H1 (cell line): ENCODE data around the gene PALS2. TPM values are rescaled to one million over a fixed set of nuclear protein-coding genes. Genes with fewer than 3 reads are reported as not detected.

Source experiments
- CTCF ChIA-PET: fragments of 300-600 bp; sonication (Branson Sonifier 250); formaldehyde crosslinking; loops from one replicate; lab custom pipeline; 2021; ENCODE audit not compliant: partially characterized antibody; lab: Charles Lee
- POLR2A ChIA-PET: fragments of 300-600 bp; sonication (Branson Sonifier 250); formaldehyde crosslinking; loops from one replicate; lab custom pipeline; 2021; ENCODE audit warnings: inconsistent platforms; ENCODE audit not compliant: partially characterized antibody; lab: Charles Lee
- DNase-seq, 2 experiments: peaks; one replicate each; pipeline versions ENCODE4 v3.0.0 to v3.0.0-alpha.2; 2010 to 2022; ENCODE audit warnings: low spot score in 2 of 2, low read depth in 1 of 2, mixed read lengths in 1 of 2
- FAIRE-seq: peaks from 2 replicates; lab custom pipeline; 2011; peaks lifted over from hg19 to GRCh38; lab: Jason Lieb, UNC
- H2AFZ ChIP-seq: 2 replicates; pipeline ENCODE4 v1.8.1; 2012; ENCODE audit warnings: low read length, inconsistent platforms
- H2AK5ac ChIP-seq: 2 replicates; pipeline ENCODE4 v1.6.1; 2013; ENCODE audit warnings: low read depth, low read length
- H2BK120ac ChIP-seq: replicated peaks from 2 replicates; pipeline ENCODE3; 2013; ENCODE audit warnings: low read depth, low read length, inconsistent platforms
- H2BK12ac ChIP-seq: 2 replicates; pipeline ENCODE4 v1.6.1; 2013; ENCODE audit warnings: low read depth, low read length
- H2BK15ac ChIP-seq: 2 replicates; pipeline ENCODE4 v1.6.1; 2013; ENCODE audit warnings: low read length
- H2BK20ac ChIP-seq: 2 replicates; pipeline ENCODE4 v1.6.1; 2013; ENCODE audit warnings: low read length
- H2BK5ac ChIP-seq: 2 replicates; pipeline ENCODE4 v1.6.1; 2013; ENCODE audit warnings: low read depth, low read length
- H3K14ac ChIP-seq: 2 replicates; pipeline ENCODE4 v1.6.1; 2013; ENCODE audit warnings: inconsistent platforms; ENCODE audit not compliant: insufficient read length
- H3K18ac ChIP-seq: 2 replicates; pipeline ENCODE4 v1.6.1; 2013; ENCODE audit warnings: low read length; ENCODE audit errors: extremely low read depth
- H3K23ac ChIP-seq: 2 replicates; pipeline ENCODE4 v1.6.1; 2013; ENCODE audit warnings: inconsistent platforms; ENCODE audit not compliant: insufficient read length
- H3K23me2 ChIP-seq: 2 replicates; pipeline ENCODE4 v1.6.1; 2013; ENCODE audit warnings: low read depth, low read length
- H3K27ac ChIP-seq: 2 replicates; pipeline ENCODE4 v1.6.1; 2011; ENCODE audit warnings: low read depth, low read length, inconsistent platforms
- H3K27me3 ChIP-seq, 4 experiments: replicated peaks in 1 of 4; 1 replicate in 1 of 4; 2 replicates in 3 of 4; pipeline versions ENCODE4 v1.6.1 to v1.8.1; 2011 to 2013; ENCODE audit warnings: low read length in 3 of 4, mild to moderate bottlenecking in 3 of 4, inconsistent platforms in 2 of 4, mixed read lengths in 2 of 4, moderate library complexity in 1 of 4; ENCODE audit not compliant: control insufficient read depth in 3 of 4, insufficient read depth in 3 of 4; ENCODE audit errors: extremely low read depth in 1 of 4
- H3K36me3 ChIP-seq, 4 experiments: 2 replicates each; pipeline versions ENCODE4 v1.6.1 to v1.8.1; 2011 to 2013; ENCODE audit warnings: mild to moderate bottlenecking in 4 of 4, low read length in 3 of 4, moderate library complexity in 2 of 4, control low read depth in 1 of 4, inconsistent platforms in 1 of 4; ENCODE audit not compliant: insufficient read depth in 4 of 4, control insufficient read depth in 2 of 4
- H3K4ac ChIP-seq: replicated peaks from 2 replicates; pipeline ENCODE3; 2013; ENCODE audit warnings: low read length, low read depth, mixed read lengths, inconsistent platforms; ENCODE audit not compliant: insufficient read length
- H3K4me1 ChIP-seq, 4 experiments: replicated peaks in 1 of 4; 1 replicate in 1 of 4; 2 replicates in 3 of 4; pipeline versions ENCODE4 v1.6.1 to v1.8.1; 2011 to 2013; ENCODE audit warnings: low read length in 3 of 4, inconsistent platforms in 2 of 4, mixed read lengths in 1 of 4; ENCODE audit not compliant: insufficient read depth in 4 of 4, control insufficient read depth in 3 of 4
- H3K4me2 ChIP-seq, 2 experiments: 2 replicates each; pipeline versions ENCODE4 v1.6.1 to v1.8.1; 2011 to 2013; ENCODE audit warnings: low read depth in 2 of 2, low read length in 2 of 2, control low read depth in 1 of 2, inconsistent platforms in 1 of 2, mild to moderate bottlenecking in 1 of 2; ENCODE audit not compliant: insufficient read depth in 1 of 2
- H3K4me3 ChIP-seq, 4 experiments: fragments of 200-600, 300-600 bp in 1 of 4; sonication (generic), shearing (Covaris generic), sonication (Bioruptor Twin) in 1 of 4; 2 replicates each; pipeline versions ENCODE4 v1.5.1 to v1.8.1; 2011 to 2016; ENCODE audit warnings: low read length in 4 of 4, low read depth in 3 of 4, control low read depth in 2 of 4, inconsistent platforms in 2 of 4, mild to moderate bottlenecking in 2 of 4, mixed read lengths in 1 of 4, moderate library complexity in 1 of 4; ENCODE audit not compliant: insufficient read depth in 2 of 4; ENCODE audit errors: extremely low read depth in 1 of 4
- H3K56ac ChIP-seq: replicated peaks from 2 replicates; pipeline ENCODE3; 2013; ENCODE audit warnings: low read depth, mild to moderate bottlenecking, mixed read lengths, low read length, inconsistent platforms; ENCODE audit not compliant: insufficient read length
- H3K79me1 ChIP-seq: 2 replicates; pipeline ENCODE4 v1.6.1; 2013; ENCODE audit warnings: low read depth, low read length, control low read depth
- H3K79me2 ChIP-seq, 2 experiments: 2 replicates each; pipeline versions ENCODE4 v1.6.1 to v1.8.1; 2012 to 2013; ENCODE audit warnings: low read length in 2 of 2, mild to moderate bottlenecking in 2 of 2, inconsistent platforms in 1 of 2; ENCODE audit not compliant: insufficient read depth in 2 of 2, control insufficient read depth in 1 of 2
- H3K9ac ChIP-seq, 4 experiments: replicated peaks in 1 of 4; 1 replicate in 1 of 4; 2 replicates in 3 of 4; pipeline versions ENCODE4 v1.6.1 to v1.8.1; 2011 to 2013; ENCODE audit warnings: low read depth in 3 of 4, low read length in 3 of 4, control low read depth in 2 of 4, mild to moderate bottlenecking in 2 of 4, moderate library complexity in 2 of 4, inconsistent platforms in 1 of 4; ENCODE audit errors: extremely low read depth in 1 of 4
- H3K9me3 ChIP-seq, 2 experiments: 2 replicates each; pipeline versions ENCODE4 v1.6.1 to v1.8.1; 2012 to 2013; ENCODE audit warnings: mild to moderate bottlenecking in 2 of 2, moderate library complexity in 2 of 2, control low read depth in 1 of 2, inconsistent platforms in 1 of 2, low read depth in 1 of 2, low read length in 1 of 2, mixed read lengths in 1 of 2; ENCODE audit not compliant: insufficient read depth in 2 of 2
- H4K20me1 ChIP-seq, 2 experiments: replicated peaks in 1 of 2; 2 replicates each; pipeline versions ENCODE3 to v1.8.1; 2011 to 2013; ENCODE audit warnings: inconsistent platforms in 2 of 2, low read length in 2 of 2, mild to moderate bottlenecking in 1 of 2; ENCODE audit not compliant: insufficient read depth in 2 of 2, control insufficient read depth in 1 of 2
- H4K5ac ChIP-seq: 2 replicates; pipeline ENCODE4 v1.6.1; 2013; ENCODE audit warnings: low read length, low read depth, mixed read lengths, inconsistent platforms; ENCODE audit not compliant: insufficient read length
- H4K8ac ChIP-seq: 2 replicates; pipeline ENCODE4 v1.8.0; 2013; ENCODE audit warnings: mild to moderate bottlenecking, moderate library complexity, low read length, inconsistent platforms; ENCODE audit not compliant: insufficient read depth; ENCODE audit errors: extremely low read depth
- H4K91ac ChIP-seq: replicated peaks from 2 replicates; pipeline ENCODE3; 2013; ENCODE audit warnings: low read length, mixed read lengths, inconsistent platforms; ENCODE audit not compliant: insufficient read length
- CEBPB ChIP-seq: IDR thresholded peaks from 2 replicates; pipeline ENCODE4 v1.6.1; 2012; ENCODE audit warnings: low read depth, low read length
- CHD1 ChIP-seq: IDR thresholded peaks from 2 replicates; pipeline ENCODE4 v1.6.1; 2012; ENCODE audit warnings: low read depth, low read length, improper control_type of control experiment
- GABPA ChIP-seq: IDR thresholded peaks from 2 replicates; pipeline ENCODE4 v1.6.1; 2011; ENCODE audit warnings: mild to moderate bottlenecking, low read length, moderate library complexity, borderline replicate concordance; ENCODE audit not compliant: insufficient read depth
- MAFK ChIP-seq: IDR thresholded peaks from 2 replicates; pipeline ENCODE4 v1.6.1; 2012; ENCODE audit warnings: low read depth, mild to moderate bottlenecking, improper control_type of control experiment, low read length
- NANOG ChIP-seq: IDR thresholded peaks from 2 replicates; pipeline ENCODE4 v1.6.1; 2011; ENCODE audit warnings: low read length, low read depth, mild to moderate bottlenecking, inconsistent platforms; ENCODE audit not compliant: insufficient read depth, poor library complexity, severe bottlenecking
- POLR2AphosphoS5 ChIP-seq: IDR thresholded peaks from 2 replicates; pipeline ENCODE4 v1.6.1; 2011; ENCODE audit warnings: low read depth, low read length
- RAD21 ChIP-seq, 2 experiments: IDR thresholded peaks in 1 of 2; conservative IDR thresholded peaks in 1 of 2; 2 replicates each; pipeline ENCODE4 v1.6.1; 2011; ENCODE audit warnings: low read depth in 2 of 2, low read length in 2 of 2, improper control_type of control experiment in 1 of 2, inconsistent platforms in 1 of 2, mild to moderate bottlenecking in 1 of 2, moderate library complexity in 1 of 2
- SUZ12 ChIP-seq: fragments of 200-600 bp; sonication (generic); IDR thresholded peaks from 2 replicates; pipeline ENCODE4 v1.6.1; 2012; ENCODE audit warnings: mild to moderate bottlenecking, inconsistent platforms, low read length, moderate library complexity, mixed read lengths
- WGBS, 2 experiments: shearing (Covaris generic) in 1 of 2; methylation state at CpG; one replicate each; pipeline versions ENCODE4 v1.1.6 to v1.1.7; 2013 to 2015; ENCODE audit warnings: low lambda C conversion rate in 2 of 2, mixed read lengths in 2 of 2, inconsistent platforms in 1 of 2, low coverage in 1 of 2, missing lambda C conversion rate in 1 of 2; ENCODE audit not compliant: insufficient replicate concordance in 2 of 2, insufficient coverage in 1 of 2, insufficient read length in 1 of 2; ENCODE audit errors: extremely low coverage in 1 of 2, missing lambda C conversion rate in 1 of 2; 5-methylcytosine and 5-hydroxymethylcytosine counted together
- polyA plus RNA-seq, 7 experiments: library from polyadenylated mRNA; depleted of rRNA in 3 of 7; stranded (reverse) in 5 of 7; unstranded in 2 of 7; fragments of >200 nt in 5 of 7; fragments of 200-250 nt in 2 of 7; gene quantifications; 1 replicate in 5 of 7; 2 replicates in 1 of 7; 4 replicates in 1 of 7; pipeline versions ENCODE4 v1.2.1 to v1.2.3, GENCODE V29; 2011 to 2013; ENCODE audit warnings: missing spikeins in 2 of 7, mixed read lengths in 2 of 7
- total RNA-seq: library from RNA; stranded (reverse); fragmentation: NEBNext Ultra II Directional; extraction: Animal tissue kit (Norgen Biotek cat#: 25700); gene quantifications from 2 replicates; pipeline ENCODE4 v1.2.1, GENCODE V29; 2021

Gene PALS2
- total and polyA plus RNA-seq, 2 of the 8 experiments (the other 6 are each of a cell fraction or from before 2014, with no cell fraction given): 10.4 to 98.3 TPM

DNA sequence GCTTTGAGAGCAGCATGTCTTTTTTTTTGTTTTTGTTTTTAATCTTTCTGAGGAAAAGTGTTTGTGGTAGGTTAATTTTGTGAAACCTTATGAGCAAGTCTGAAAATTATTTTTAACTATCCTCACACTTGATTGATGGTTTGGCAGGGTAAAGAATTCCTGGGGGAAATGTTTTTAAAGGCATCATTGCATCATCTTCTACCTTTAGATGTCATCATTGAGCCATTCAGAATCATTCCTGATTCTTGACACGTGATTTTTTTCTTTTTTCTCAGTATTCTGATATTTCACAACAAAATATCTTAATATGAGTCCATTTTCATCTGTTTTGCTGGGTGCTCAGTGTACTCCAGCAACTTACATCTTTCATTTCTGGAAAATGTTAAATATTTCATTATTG, 28.3 kb downstream of the PALS2 start:
- ChIA-PET CTCF (interaction anchor here (0.7 to 2.2 kb wide), 4 partner anchors 10 to 283 kb away, joined by 5 to 9 read pairs (median 6); no protein-coding TSS in a partner anchor), POLR2A (no interaction called here)
- WGBS, 2 experiments: 73% methylated on average over 1 of the region's 1 CpG; no CpG with 5 or more reads in 1 of the 2 experiments
- H2BK120ac ChIP-seq: no peak overlapping the region
- peaks cover 0 to 1% of the 10 kb centered on the region in 2 experiments for H4K20me1 ChIP-seq
- peaks cover 0 to 3% of the 10 kb centered on the region in 2 experiments; a peak in 1 of 4 replicates for H3K9me3 ChIP-seq
- TF ChIP-seq MAFK (no peak), POLR2AphosphoS5 (no peak), CEBPB (peak; percentile 80; the same call in 1 of the 2 replicates), GABPA (no peak), CHD1 (no peak), NANOG (no peak), SUZ12 (no peak), RAD21 (IDR thresholded peaks at IDR 0.05 in 1 of 2, conservative IDR thresholded peaks at IDR 0.05 in 1 of 2; ENCODE audit: low read depth in 2 of 2, low read length in 2 of 2) (0 out of 4 replicates have a peak, but pooled peaks of 1 of the 2 experiments have one; percentile 8)
- no peak overlapping the region for H2AFZ ChIP-seq
- H3K23me2 ChIP-seq: peaks cover 2% of the 10 kb centered on the region; the same call in 1 of the 2 replicates
- no peak overlapping the region for H4K91ac ChIP-seq
- peaks cover 0 to 100% of the 10 kb centered on the region in 2 experiments; a peak in 3 of 4 replicates for H3K79me2 ChIP-seq
- no peak overlapping the region for H2BK5ac ChIP-seq
- peaks cover 0 to 5% (median 0%) of the 10 kb centered on the region in 4 experiments; a peak in 1 of 8 replicates for H3K36me3 ChIP-seq
- H4K8ac ChIP-seq: no peak overlapping the region
- H3K23ac ChIP-seq: no peak overlapping the region
- no peak overlapping the region for H3K4ac ChIP-seq
- H3K79me1 ChIP-seq: 0 out of 2 replicates have a peak, but pooled peaks cover 6% of the 10 kb centered on the region
- H3K18ac ChIP-seq: no peak overlapping the region
- DNase-seq (no peak), FAIRE-seq (no peak)
- no peak overlapping the region for H3K4me3 ChIP-seq
- H3K4me2 ChIP-seq: no peak overlapping the region
- no peak overlapping the region for H2BK12ac ChIP-seq
- H3K27ac ChIP-seq: no peak overlapping the region
- no peak overlapping the region for H2BK15ac ChIP-seq
- H3K4me1 ChIP-seq: peaks cover 0 to 2% (median under 1%) of the 10 kb centered on the region in 4 experiments; a peak in 3 of 7 replicates
- H2BK20ac ChIP-seq: no peak overlapping the region
- H3K14ac ChIP-seq: no peak overlapping the region
- no peaks in the 10 kb centered on the region for H3K27me3 ChIP-seq
- no peak overlapping the region for H3K9ac ChIP-seq
- H3K56ac ChIP-seq: no peak overlapping the region
- no peak overlapping the region for H2AK5ac ChIP-seq
- H4K5ac ChIP-seq: no peak overlapping the region
